Naive thymus-derived CD4-positive, alpha-beta T cell (primary cell): Measurements from ENCODE around the gene CDYL2. TPM values are rescaled to one million over a fixed set of nuclear protein-coding genes. Genes with fewer than 3 reads are reported as not detected.

Experiments used
- ATAC-seq: fragments of 150-1000 bp; cut with Tn5 transposase; 2 replicates; pipeline ENCODE4 v1.10.0; 2021; ENCODE audit warnings: mild to moderate bottlenecking, moderate library complexity
- CTCF ChIA-PET: fragments of 350-600 bp; sonication (Branson Sonifier 250); formaldehyde crosslinking; loops from one replicate; lab custom pipeline; 2021; ENCODE audit warnings: antibody characterized with exemption; lab: Charles Lee
- POLR2A ChIA-PET: fragments of 350-600 bp; sonication (Branson Sonifier 250); formaldehyde crosslinking; loops from one replicate; lab custom pipeline; 2021; ENCODE audit warnings: antibody characterized with exemption, inconsistent platforms; lab: Charles Lee
- DNase-seq, 9 donors: peaks; one replicate each; pipeline versions ENCODE4 v3.0.0 to v3.0.0-alpha.2; 2020 to 2022; ENCODE audit warnings: mixed read lengths in 1 of 9
- H3K27ac ChIP-seq: one replicate; pipeline ENCODE4 v1.7.0; 2013; ENCODE audit warnings: mild to moderate bottlenecking, low read depth, low read length, moderate library complexity
- H3K27me3 ChIP-seq, 2 donors: one replicate each; pipeline ENCODE4 v1.7.0; 2013; ENCODE audit warnings: low read length in 2 of 2, mild to moderate bottlenecking in 2 of 2, moderate library complexity in 2 of 2; ENCODE audit not compliant: control insufficient read depth in 2 of 2, insufficient read depth in 2 of 2
- H3K36me3 ChIP-seq, 3 experiments: 1 replicate in 2 of 3; 2 replicates in 1 of 3; pipeline ENCODE4 v1.7.0; 2013; ENCODE audit warnings: low read length in 3 of 3, mild to moderate bottlenecking in 3 of 3, moderate library complexity in 1 of 3; ENCODE audit not compliant: insufficient read depth in 3 of 3, control insufficient read depth in 2 of 3
- H3K4me1 ChIP-seq, 2 donors: one replicate each; pipeline ENCODE4 v1.7.0; 2013; ENCODE audit warnings: low read length in 2 of 2, mild to moderate bottlenecking in 2 of 2, moderate library complexity in 1 of 2; ENCODE audit not compliant: control insufficient read depth in 2 of 2, insufficient read depth in 2 of 2
- H3K4me3 ChIP-seq: 2 replicates; pipeline ENCODE4 v1.7.0; 2013; ENCODE audit warnings: mild to moderate bottlenecking, low read length
- H3K9me3 ChIP-seq, 3 experiments: 1 replicate in 2 of 3; 2 replicates in 1 of 3; pipeline ENCODE4 v1.7.0; 2013; ENCODE audit warnings: low read length in 3 of 3; ENCODE audit not compliant: control insufficient read depth in 2 of 3
- H3K27ac Mint-ChIP-seq, 9 donors: one replicate each; pipeline ENCODE4 v1.8.0; 2020 to 2022; ENCODE audit warnings: mixed read lengths in 9 of 9, mild to moderate bottlenecking in 8 of 9, moderate library complexity in 5 of 9, inconsistent platforms in 2 of 9
- H3K27me3 Mint-ChIP-seq, 5 donors: one replicate each; pipeline ENCODE4 v1.8.0; 2021 to 2022; ENCODE audit warnings: mixed read lengths in 5 of 5, mild to moderate bottlenecking in 1 of 5
- H3K36me3 Mint-ChIP-seq, 5 donors: one replicate each; pipeline ENCODE4 v1.8.0; 2020 to 2022; ENCODE audit warnings: mixed read lengths in 5 of 5, mild to moderate bottlenecking in 3 of 5, inconsistent platforms in 1 of 5
- H3K4me1 Mint-ChIP-seq, 7 donors: one replicate each; pipeline ENCODE4 v1.8.0; 2020 to 2022; ENCODE audit warnings: mixed read lengths in 7 of 7, mild to moderate bottlenecking in 3 of 7, inconsistent platforms in 1 of 7
- H3K4me3 Mint-ChIP-seq, 10 donors: one replicate each; pipeline ENCODE4 v1.8.0; 2020 to 2022; ENCODE audit warnings: mild to moderate bottlenecking in 10 of 10, mixed read lengths in 10 of 10, moderate library complexity in 6 of 10, inconsistent platforms in 2 of 10
- H3K9me3 Mint-ChIP-seq, 11 donors: one replicate each; pipeline ENCODE4 v1.8.0; 2020 to 2022; ENCODE audit warnings: mixed read lengths in 11 of 11, mild to moderate bottlenecking in 4 of 11, inconsistent platforms in 1 of 11, moderate library complexity in 1 of 11
- intact Hi-C, 2 donors: fragments of 100-400 bp; cut with micrococcal nuclease; formaldehyde crosslinking; loops; one replicate each; pipeline ENCODE4 v1.15.1; 2023
- polyA plus RNA-seq, 2 donors: library from polyadenylated mRNA; unstranded; fragments of 300-500 nt; fragmentation: Illumina TruSeq; gene quantifications; one replicate each; pipeline ENCODE4 v1.2.3, GENCODE V29; 2021
- total RNA-seq, 6 experiments: library from RNA in 5 of 6; stranded (reverse) in 5 of 6; gene quantifications; 1 replicate in 5 of 6; 2 replicates in 1 of 6; pipeline ENCODE4 v1.2.3 and lab custom pipeline; 2021 to 2026

The CDYL2 gene
- total and polyA plus RNA-seq, 7 experiments from 2014 or later = 0.61 to 71.3 (median 21.0) TPM

- Histone ChIP-seq H3K36me3 (no peaks in the 10 kb centered on the region), H3K4me1 (no peaks in the 10 kb centered on the region), H3K9me3 (no peaks in the 10 kb centered on the region), H3K27ac (no peak overlapping the region), H3K27me3 (peaks cover 0 to 3% of the 10 kb centered on the region in 2 donors), H3K4me3 (no peak overlapping the region)
- DNase-seq (no peak), ATAC-seq (no peak)
- Mint-ChIP-seq H3K36me3 (no peaks in the 10 kb centered on the region), H3K4me3 (no peak overlapping the region), H3K27ac (no peak overlapping the region), H3K4me1 (peaks cover 0 to 9% (median 3%) of the 10 kb centered on the region in 7 donors), H3K9me3 (peaks cover 0 to 2% (median 0%) of the 10 kb centered on the region in 11 donors), H3K27me3 (peaks cover 6 to 57% (median 20%) of the 10 kb centered on the region in 5 donors)
- ChIA-PET CTCF (interaction anchor here (1.0 kb wide), 1 partner anchor 305 kb away, joined by 3 read pairs; no protein-coding TSS in a partner anchor), POLR2A (no interaction called here)
- intact Hi-C loops = no loop called here
Measured at GRCh38 chr16:80831039-80831438, 26.6 kb upstream of the CDYL2 start.

GRCh38 chr16:80828495-80828894 lies 24.1 kb upstream of the CDYL2 start:
- ChIA-PET POLR2A (no interaction called here), CTCF (interaction anchor here (0.7 kb wide), 1 partner anchor 362 kb away, joined by 3 read pairs; no protein-coding TSS in a partner anchor)
- ATAC-seq = no peak
- Histone ChIP-seq H3K27me3 (no peaks in the 10 kb centered on the region), H3K4me3 (no peak overlapping the region), H3K27ac (no peak overlapping the region), H3K36me3 (no peaks in the 10 kb centered on the region), H3K9me3 (no peaks in the 10 kb centered on the region), H3K4me1 (no peaks in the 10 kb centered on the region)
- Mint-ChIP-seq H3K27ac (no peak overlapping the region), H3K4me1 (peaks cover 0 to 3% (median 0%) of the 10 kb centered on the region in 7 donors), H3K36me3 (no peaks in the 10 kb centered on the region), H3K9me3 (peaks cover 0 to 2% (median 0%) of the 10 kb centered on the region in 11 donors), H3K27me3 (peaks cover 5 to 41% (median 12%) of the 10 kb centered on the region in 5 donors), H3K4me3 (no peak overlapping the region)
- no peak for DNase-seq
- intact Hi-C loops = loop anchor here in 1 of 2 donors (10.0 kb wide), 1 partner anchor 554 kb away; no protein-coding TSS in a partner anchor

- Histone ChIP-seq H3K4me3 (no peak overlapping the region), H3K9me3 (no peaks in the 10 kb centered on the region), H3K27me3 (no peaks in the 10 kb centered on the region), H3K4me1 (no peaks in the 10 kb centered on the region), H3K27ac (no peak overlapping the region), H3K36me3 (no peaks in the 10 kb centered on the region)
- ChIA-PET CTCF (interaction anchor here (1.8 kb wide), 1 partner anchor 301 kb away, joined by 9 read pairs; no protein-coding TSS in a partner anchor), POLR2A (no interaction called here)
- H3K9me3 Mint-ChIP-seq = peaks cover 0 to 2% (median 0%) of the 10 kb centered on the region in 11 donors
- H3K27ac Mint-ChIP-seq = no peak overlapping the region
- H3K4me1 Mint-ChIP-seq = peaks cover 0 to 3% (median 0%) of the 10 kb centered on the region in 7 donors
- no peak for ATAC-seq
- H3K36me3 Mint-ChIP-seq = no peaks in the 10 kb centered on the region
- no peak overlapping the region for H3K4me3 Mint-ChIP-seq
- no peak for DNase-seq
- peaks cover 0 to 32% (median 12%) of the 10 kb centered on the region in 5 donors for H3K27me3 Mint-ChIP-seq
- intact Hi-C loops = loop anchor here in 1 of 2 donors (10.0 kb wide), 1 partner anchor 552 kb away; no protein-coding TSS in a partner anchor
Measured at GRCh38 chr16:80827007-80827406, 22.6 kb upstream of the CDYL2 start.

GRCh38 chr16:80825365-80825758 lies 21.0 kb upstream of the CDYL2 start:
- Mint-ChIP-seq H3K27me3 (peaks cover 0 to 35% (median 5%) of the 10 kb centered on the region in 5 donors), H3K4me3 (no peak overlapping the region), H3K27ac (no peak overlapping the region), H3K36me3 (no peaks in the 10 kb centered on the region), H3K9me3 (peaks cover 0 to 2% (median 0%) of the 10 kb centered on the region in 11 donors), H3K4me1 (peaks cover 0 to 3% (median 0%) of the 10 kb centered on the region in 7 donors)
- DNase-seq (no peak), ATAC-seq (no peak)
- H3K9me3 ChIP-seq = no peaks in the 10 kb centered on the region
- no peaks in the 10 kb centered on the region for H3K36me3 ChIP-seq
- intact Hi-C loops = loop anchor here in 1 of 2 donors (10.0 kb wide), 1 partner anchor 551 kb away; no protein-coding TSS in a partner anchor
- ChIA-PET POLR2A (interaction anchor here (0.7 kb wide), 1 partner anchor 310 kb away, joined by 3 read pairs; no protein-coding TSS in a partner anchor), CTCF (interaction anchor here (1.3 to 1.9 kb wide), 3 partner anchors 9 to 299 kb away, joined by 4 to 9 read pairs (median 4); no protein-coding TSS in a partner anchor)
- H3K27me3 ChIP-seq = no peaks in the 10 kb centered on the region
- no peak overlapping the region for H3K27ac ChIP-seq
- H3K4me3 ChIP-seq = no peak overlapping the region
- no peaks in the 10 kb centered on the region for H3K4me1 ChIP-seq

GRCh38 chr16:80824623-80825364 lies 20.4 kb upstream of the CDYL2 start:
- Mint-ChIP-seq H3K36me3 (no peaks in the 10 kb centered on the region), H3K27ac (no peak overlapping the region), H3K9me3 (peaks cover 0 to 2% (median 0%) of the 10 kb centered on the region in 11 donors), H3K27me3 (peaks cover 3 to 33% (median 5%) of the 10 kb centered on the region in 5 donors), H3K4me3 (no peak overlapping the region), H3K4me1 (peaks cover 0 to 3% (median 0%) of the 10 kb centered on the region in 7 donors)
- DNase-seq (peak in 6 of 9 donors; percentile 16 to 51 (median 37)), ATAC-seq (peak; percentile 69)
- POLR2A ChIA-PET = interaction anchor here (0.7 kb wide), 1 partner anchor 309 kb away, joined by 3 read pairs; no protein-coding TSS in a partner anchor
- H3K27ac ChIP-seq = no peak overlapping the region
- H3K4me3 ChIP-seq = no peak overlapping the region
- intact Hi-C loops = loop anchor here (1.0 to 10.0 kb wide), 8 partner anchors 167 to 827 kb away; partner anchors contain the start of gene DYNLRB2 (in 2 of the 2)
- no peaks in the 10 kb centered on the region for H3K4me1 ChIP-seq
- H3K36me3 ChIP-seq = no peaks in the 10 kb centered on the region
- CTCF ChIA-PET = interaction anchor here (0.5 to 1.9 kb wide), 4 partner anchors 8 to 325 kb away, joined by 3 to 4 read pairs (median 4); no protein-coding TSS in a partner anchor
- H3K9me3 ChIP-seq = no peaks in the 10 kb centered on the region
- H3K27me3 ChIP-seq = no peaks in the 10 kb centered on the region

GRCh38 chr16:80819988-80820387 lies 15.6 kb upstream of the CDYL2 start:
- DNase-seq = no peak
- no peaks in the 10 kb centered on the region for H3K36me3 ChIP-seq
- no peaks in the 10 kb centered on the region for H3K27me3 ChIP-seq
- H3K9me3 ChIP-seq = no peaks in the 10 kb centered on the region
- H3K4me1 ChIP-seq = no peaks in the 10 kb centered on the region
- no peak overlapping the region for H3K4me3 Mint-ChIP-seq
- no peak overlapping the region for H3K27ac Mint-ChIP-seq
- ChIA-PET POLR2A (no interaction called here), CTCF (interaction anchor here (0.6 kb wide), 2 partner anchors 302 to 312 kb away, joined by 3 to 4 read pairs; no protein-coding TSS in a partner anchor)
- no peak for ATAC-seq
- H3K4me3 ChIP-seq = no peak overlapping the region
- no peaks in the 10 kb centered on the region for H3K36me3 Mint-ChIP-seq
- H3K9me3 Mint-ChIP-seq = peaks cover 0 to 1% (median 0%) of the 10 kb centered on the region in 11 donors
- H3K4me1 Mint-ChIP-seq = peaks cover 0 to 4% (median 0%) of the 10 kb centered on the region in 7 donors
- no peak overlapping the region for H3K27ac ChIP-seq
- intact Hi-C loops = loop anchor here (2.0 to 10.0 kb wide), 6 partner anchors 13 to 823 kb away; partner anchors contain the start of gene DYNLRB2 (in 2 of the 2)
- H3K27me3 Mint-ChIP-seq = peaks cover 6 to 25% (median 8%) of the 10 kb centered on the region in 5 donors
